AG10803 (cell line): ENCODE data around the gene STAB1.
A peak's percentile ranks its signal among the peaks of the same experiment; 100 is the strongest.

Experiments used
- DNase-seq: peaks from one replicate; pipeline ENCODE4 v3.0.0; 2010; ENCODE audit warnings: low read depth
- H3K4me3 ChIP-seq: 2 replicates; pipeline ENCODE4 v1.5.1; 2011; ENCODE audit warnings: mild to moderate bottlenecking, low read length, control low read depth
- TF ChIP-seq, protein P1 (sequence below): conservative IDR thresholded peaks from 2 replicates; pipeline ENCODE4 v1.5.1; 2011; ENCODE audit warnings: mild to moderate bottlenecking, low read length, control low read depth, inconsistent platforms

STAB1 gene

DNA sequence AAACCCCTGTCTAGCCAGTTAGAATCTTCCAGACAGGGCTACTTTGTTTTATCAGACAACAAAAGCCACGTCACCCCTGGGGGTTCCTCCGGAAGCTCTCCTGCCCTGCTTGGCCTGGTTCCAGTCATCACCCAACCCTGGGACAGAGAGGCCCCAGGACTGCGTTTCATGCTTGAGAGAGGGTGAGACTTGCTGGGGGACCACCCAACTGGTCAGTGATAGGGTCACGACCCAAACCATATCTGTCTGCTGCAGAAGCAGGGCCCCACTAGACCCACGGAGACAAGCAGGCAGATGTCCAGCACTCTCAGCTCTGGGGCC, 37.3 kb downstream of the STAB1 start:
- H3K4me3 ChIP-seq: peak overlapping the region; percentile 66
- no peak for DNase-seq
- TF ChIP-seq, protein P1, sequence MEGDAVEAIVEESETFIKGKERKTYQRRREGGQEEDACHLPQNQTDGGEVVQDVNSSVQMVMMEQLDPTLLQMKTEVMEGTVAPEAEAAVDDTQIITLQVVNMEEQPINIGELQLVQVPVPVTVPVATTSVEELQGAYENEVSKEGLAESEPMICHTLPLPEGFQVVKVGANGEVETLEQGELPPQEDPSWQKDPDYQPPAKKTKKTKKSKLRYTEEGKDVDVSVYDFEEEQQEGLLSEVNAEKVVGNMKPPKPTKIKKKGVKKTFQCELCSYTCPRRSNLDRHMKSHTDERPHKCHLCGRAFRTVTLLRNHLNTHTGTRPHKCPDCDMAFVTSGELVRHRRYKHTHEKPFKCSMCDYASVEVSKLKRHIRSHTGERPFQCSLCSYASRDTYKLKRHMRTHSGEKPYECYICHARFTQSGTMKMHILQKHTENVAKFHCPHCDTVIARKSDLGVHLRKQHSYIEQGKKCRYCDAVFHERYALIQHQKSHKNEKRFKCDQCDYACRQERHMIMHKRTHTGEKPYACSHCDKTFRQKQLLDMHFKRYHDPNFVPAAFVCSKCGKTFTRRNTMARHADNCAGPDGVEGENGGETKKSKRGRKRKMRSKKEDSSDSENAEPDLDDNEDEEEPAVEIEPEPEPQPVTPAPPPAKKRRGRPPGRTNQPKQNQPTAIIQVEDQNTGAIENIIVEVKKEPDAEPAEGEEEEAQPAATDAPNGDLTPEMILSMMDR: no peak

DNA sequence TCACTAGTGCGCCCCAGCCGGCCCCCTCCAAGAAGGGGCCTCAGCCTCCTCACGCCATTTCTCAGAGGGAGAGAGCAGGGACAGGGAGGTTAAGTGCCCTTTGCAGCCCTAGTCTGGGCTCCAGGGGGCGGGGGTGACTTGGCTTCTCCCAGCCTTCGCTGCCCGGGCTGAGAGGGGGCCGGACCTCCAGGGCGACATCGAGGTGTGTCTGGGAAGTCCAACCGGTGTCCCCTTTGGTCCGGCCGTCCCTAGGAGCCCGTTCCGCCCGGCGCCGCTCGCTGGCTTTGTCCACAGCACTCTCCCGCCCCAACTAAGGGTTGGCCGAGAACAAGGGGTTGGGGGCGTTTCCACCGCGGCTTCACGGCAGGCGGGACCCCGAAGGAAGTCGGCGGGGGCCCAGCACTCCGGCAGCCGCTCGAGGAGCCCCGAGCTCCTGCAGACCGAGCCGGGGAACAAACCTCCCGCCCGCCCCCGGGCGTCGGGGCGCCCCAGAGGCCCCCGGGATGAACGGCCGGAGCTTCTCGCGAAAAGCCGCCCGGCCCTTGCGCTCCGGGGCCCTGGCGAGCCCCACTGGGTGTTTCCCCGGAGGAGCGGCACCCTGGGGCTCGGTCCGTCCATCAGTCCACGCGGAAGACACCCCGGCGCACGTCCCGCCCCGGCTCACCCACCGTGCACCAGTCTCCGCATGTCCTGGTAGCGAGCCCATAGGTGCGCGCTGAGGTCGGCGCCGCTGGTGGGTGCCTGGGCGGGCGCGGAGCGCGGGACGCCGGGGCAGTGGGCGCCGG, 37.9 kb downstream of the STAB1 start:
- TF ChIP-seq, protein P1: no peak
- DNase-seq: no peak
- peak overlapping the region; percentile 66 for H3K4me3 ChIP-seq

DNA sequence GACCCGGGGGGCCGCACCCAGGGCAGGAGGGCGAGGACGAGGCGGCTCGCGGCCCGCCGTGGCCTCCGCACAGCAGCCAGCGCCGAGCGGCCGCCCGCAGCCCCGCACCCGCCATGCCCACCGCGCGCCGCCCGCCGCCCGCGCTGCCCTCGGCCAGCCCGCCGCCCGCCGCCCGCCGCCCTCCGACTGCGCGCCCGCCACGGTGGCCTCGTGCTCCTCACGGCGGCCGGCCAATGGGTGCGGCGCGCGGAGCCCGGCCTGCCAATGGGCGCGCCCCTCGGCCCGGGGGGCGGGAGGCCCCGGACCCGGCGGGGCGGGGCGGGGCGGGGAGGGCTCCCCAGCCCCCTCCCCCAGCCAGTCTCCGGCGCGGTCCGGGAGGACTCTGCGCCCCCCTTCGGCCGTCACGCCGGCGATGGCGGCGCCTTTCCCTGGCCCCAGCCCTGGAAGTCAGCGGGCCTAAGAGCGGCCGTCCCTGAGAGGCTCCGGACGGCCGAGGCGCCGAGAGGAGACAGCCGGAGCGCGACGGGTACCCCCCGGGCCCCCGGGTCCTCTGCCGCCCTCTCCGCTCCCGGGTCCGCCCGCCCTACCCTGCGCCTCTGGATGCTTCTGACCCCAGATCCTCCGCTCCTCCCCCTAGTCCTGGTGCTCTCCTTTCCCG, 38.6 kb downstream of the STAB1 start, which contains the start of gene NT5DC2:
TSS of gene NT5DC2 (minus strand) at position 235 of the 658 bp plus-strand sequence. CDS start at position 115, 120 bp downstream.
- peak; percentile 64 for DNase-seq
- TF ChIP-seq, protein P1: no peak; the same call in 1 of the 2 replicates
- H3K4me3 ChIP-seq: peak within 1 kb of the TSS; percentile 66

DNA sequence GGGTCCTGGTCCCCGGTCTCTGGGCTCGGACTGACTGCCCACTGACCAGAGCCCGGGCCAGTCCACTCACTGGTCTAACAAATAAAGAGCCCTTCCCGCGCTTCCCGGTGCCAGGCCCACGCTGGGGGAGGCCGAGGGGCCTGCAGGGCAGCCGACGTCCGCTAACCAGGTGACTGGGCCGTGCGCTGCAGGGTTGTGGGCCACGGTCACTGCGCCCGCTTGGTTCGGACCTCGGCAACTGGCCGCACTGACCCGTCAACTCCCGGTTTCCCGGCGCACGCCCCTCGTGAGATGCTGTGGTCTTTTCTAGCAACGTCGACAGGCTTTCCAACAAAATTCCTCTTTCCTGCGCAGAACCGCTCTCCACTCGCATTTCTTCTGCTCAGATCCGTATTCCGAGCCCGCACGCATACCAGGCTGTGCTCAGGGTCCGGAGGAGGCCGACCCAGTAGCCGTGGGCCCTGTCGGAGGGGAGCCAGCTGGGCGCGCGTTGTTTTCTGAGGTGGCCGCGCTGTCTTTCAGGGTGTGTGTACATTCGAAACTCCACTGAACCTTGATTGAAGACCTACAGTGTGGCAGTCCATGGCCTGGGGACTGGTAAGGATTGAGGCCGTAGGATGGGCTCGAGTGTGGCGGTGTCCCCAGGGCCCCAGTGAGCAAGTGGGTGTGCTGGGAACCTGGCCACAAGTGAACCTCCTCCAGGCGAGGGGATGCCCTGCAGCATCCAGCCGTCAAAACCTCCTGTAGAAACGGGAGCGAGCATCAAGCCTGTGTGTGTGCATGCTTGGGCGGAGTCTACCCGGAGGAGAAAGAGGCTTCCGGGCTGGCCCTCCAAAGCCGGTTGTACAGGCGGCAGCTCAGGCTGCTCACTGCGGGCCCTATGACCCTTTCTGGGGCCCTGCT, 39.4 kb downstream of the STAB1 start:
- peak overlapping the region; percentile 65 for H3K4me3 ChIP-seq
- TF ChIP-seq, protein P1: no peak
- DNase-seq: peak; percentile 18

DNA sequence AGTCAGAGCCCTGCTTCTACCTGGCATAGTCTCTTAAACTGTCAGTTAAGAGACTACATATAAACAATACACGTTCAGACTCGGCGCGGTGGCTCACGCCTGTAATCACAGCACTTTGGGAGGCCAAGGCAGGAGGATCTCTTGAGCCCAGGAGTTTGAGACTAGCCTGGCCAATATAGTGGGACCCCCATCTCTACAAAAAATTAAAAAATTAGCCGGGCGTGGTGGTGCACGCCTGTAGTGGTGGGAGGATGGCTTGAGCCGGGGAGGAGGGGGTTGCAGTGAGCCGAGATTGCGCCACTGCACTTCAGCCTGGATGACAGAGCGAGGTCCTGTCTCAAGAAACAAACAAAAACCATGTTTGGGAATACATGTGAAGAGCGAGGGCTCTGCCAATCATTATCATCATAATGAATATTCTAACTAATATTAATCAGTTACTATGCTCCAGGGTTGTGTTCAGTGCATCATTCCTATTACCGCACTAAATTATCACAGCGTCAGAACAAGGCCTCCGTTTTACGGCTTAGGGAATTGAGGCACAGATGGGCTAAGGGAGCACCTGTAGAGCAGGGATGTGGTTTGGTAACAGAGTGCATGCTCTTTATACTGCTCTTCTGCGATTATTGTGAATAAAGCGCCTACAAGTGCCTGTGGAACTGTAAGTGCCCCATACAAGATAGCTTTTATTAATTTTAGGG, 40.4 kb downstream of the STAB1 start:
- H3K4me3 ChIP-seq: no peak overlapping the region; the same call in 1 of the 2 replicates
- TF ChIP-seq, protein P1: no peak
- no peak for DNase-seq

DNA sequence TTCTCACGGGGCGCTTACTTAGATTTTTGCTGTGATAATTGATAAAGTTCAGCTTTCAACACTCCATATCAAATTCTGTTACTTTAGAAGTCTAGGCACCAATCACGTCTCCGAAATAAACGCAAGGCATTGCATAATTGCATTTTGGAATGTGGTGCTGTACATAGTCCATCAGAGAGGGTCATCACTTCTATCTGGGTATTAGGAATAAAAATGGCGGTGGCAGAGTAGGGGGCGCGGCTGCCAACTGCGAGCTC, 40.9 kb downstream of the STAB1 start:
- H3K4me3 ChIP-seq: peak overlapping the region; percentile 15
- no peak for DNase-seq
- TF ChIP-seq, protein P1: no peak
